H1 (cell line): ENCODE measurements around the gene TEX36. TPM values are rescaled to one million over a fixed set of nuclear protein-coding genes. Genes with fewer than 3 reads are reported as not detected.

Source experiments
- CTCF ChIA-PET: fragments of 300-600 bp; sonication (Branson Sonifier 250); formaldehyde crosslinking; loops from one replicate; lab custom pipeline; 2021; ENCODE audit not compliant: partially characterized antibody; lab: Charles Lee
- POLR2A ChIA-PET: fragments of 300-600 bp; sonication (Branson Sonifier 250); formaldehyde crosslinking; loops from one replicate; lab custom pipeline; 2021; ENCODE audit warnings: inconsistent platforms; ENCODE audit not compliant: partially characterized antibody; lab: Charles Lee
- DNase-seq, 2 experiments: peaks; one replicate each; pipeline versions ENCODE4 v3.0.0 to v3.0.0-alpha.2; 2010 to 2022; ENCODE audit warnings: low spot score in 2 of 2, low read depth in 1 of 2, mixed read lengths in 1 of 2
- FAIRE-seq: peaks from 2 replicates; lab custom pipeline; 2011; peaks lifted over from hg19 to GRCh38; lab: Jason Lieb, UNC
- H2AFZ ChIP-seq: 2 replicates; pipeline ENCODE4 v1.8.1; 2012; ENCODE audit warnings: low read length, inconsistent platforms
- H2AK5ac ChIP-seq: 2 replicates; pipeline ENCODE4 v1.6.1; 2013; ENCODE audit warnings: low read depth, low read length
- H2BK120ac ChIP-seq: replicated peaks from 2 replicates; pipeline ENCODE3; 2013; ENCODE audit warnings: low read depth, low read length, inconsistent platforms
- H2BK12ac ChIP-seq: 2 replicates; pipeline ENCODE4 v1.6.1; 2013; ENCODE audit warnings: low read depth, low read length
- H2BK15ac ChIP-seq: 2 replicates; pipeline ENCODE4 v1.6.1; 2013; ENCODE audit warnings: low read length
- H2BK20ac ChIP-seq: 2 replicates; pipeline ENCODE4 v1.6.1; 2013; ENCODE audit warnings: low read length
- H2BK5ac ChIP-seq: 2 replicates; pipeline ENCODE4 v1.6.1; 2013; ENCODE audit warnings: low read depth, low read length
- H3K14ac ChIP-seq: 2 replicates; pipeline ENCODE4 v1.6.1; 2013; ENCODE audit warnings: inconsistent platforms; ENCODE audit not compliant: insufficient read length
- H3K18ac ChIP-seq: 2 replicates; pipeline ENCODE4 v1.6.1; 2013; ENCODE audit warnings: low read length; ENCODE audit errors: extremely low read depth
- H3K23ac ChIP-seq: 2 replicates; pipeline ENCODE4 v1.6.1; 2013; ENCODE audit warnings: inconsistent platforms; ENCODE audit not compliant: insufficient read length
- H3K23me2 ChIP-seq: 2 replicates; pipeline ENCODE4 v1.6.1; 2013; ENCODE audit warnings: low read depth, low read length
- H3K27ac ChIP-seq: 2 replicates; pipeline ENCODE4 v1.6.1; 2011; ENCODE audit warnings: low read depth, low read length, inconsistent platforms
- H3K27me3 ChIP-seq, 4 experiments: replicated peaks in 1 of 4; 1 replicate in 1 of 4; 2 replicates in 3 of 4; pipeline versions ENCODE4 v1.6.1 to v1.8.1; 2011 to 2013; ENCODE audit warnings: low read length in 3 of 4, mild to moderate bottlenecking in 3 of 4, inconsistent platforms in 2 of 4, mixed read lengths in 2 of 4, moderate library complexity in 1 of 4; ENCODE audit not compliant: control insufficient read depth in 3 of 4, insufficient read depth in 3 of 4; ENCODE audit errors: extremely low read depth in 1 of 4
- H3K36me3 ChIP-seq, 4 experiments: 2 replicates each; pipeline versions ENCODE4 v1.6.1 to v1.8.1; 2011 to 2013; ENCODE audit warnings: mild to moderate bottlenecking in 4 of 4, low read length in 3 of 4, moderate library complexity in 2 of 4, control low read depth in 1 of 4, inconsistent platforms in 1 of 4; ENCODE audit not compliant: insufficient read depth in 4 of 4, control insufficient read depth in 2 of 4
- H3K4ac ChIP-seq: replicated peaks from 2 replicates; pipeline ENCODE3; 2013; ENCODE audit warnings: low read length, low read depth, mixed read lengths, inconsistent platforms; ENCODE audit not compliant: insufficient read length
- H3K4me1 ChIP-seq, 4 experiments: replicated peaks in 1 of 4; 1 replicate in 1 of 4; 2 replicates in 3 of 4; pipeline versions ENCODE4 v1.6.1 to v1.8.1; 2011 to 2013; ENCODE audit warnings: low read length in 3 of 4, inconsistent platforms in 2 of 4, mixed read lengths in 1 of 4; ENCODE audit not compliant: insufficient read depth in 4 of 4, control insufficient read depth in 3 of 4
- H3K4me2 ChIP-seq, 2 experiments: 2 replicates each; pipeline versions ENCODE4 v1.6.1 to v1.8.1; 2011 to 2013; ENCODE audit warnings: low read depth in 2 of 2, low read length in 2 of 2, control low read depth in 1 of 2, inconsistent platforms in 1 of 2, mild to moderate bottlenecking in 1 of 2; ENCODE audit not compliant: insufficient read depth in 1 of 2
- H3K4me3 ChIP-seq, 4 experiments: fragments of 200-600, 300-600 bp in 1 of 4; sonication (generic), shearing (Covaris generic), sonication (Bioruptor Twin) in 1 of 4; 2 replicates each; pipeline versions ENCODE4 v1.5.1 to v1.8.1; 2011 to 2016; ENCODE audit warnings: low read length in 4 of 4, low read depth in 3 of 4, control low read depth in 2 of 4, inconsistent platforms in 2 of 4, mild to moderate bottlenecking in 2 of 4, mixed read lengths in 1 of 4, moderate library complexity in 1 of 4; ENCODE audit not compliant: insufficient read depth in 2 of 4; ENCODE audit errors: extremely low read depth in 1 of 4
- H3K56ac ChIP-seq: replicated peaks from 2 replicates; pipeline ENCODE3; 2013; ENCODE audit warnings: low read depth, mild to moderate bottlenecking, mixed read lengths, low read length, inconsistent platforms; ENCODE audit not compliant: insufficient read length
- H3K79me1 ChIP-seq: 2 replicates; pipeline ENCODE4 v1.6.1; 2013; ENCODE audit warnings: low read depth, low read length, control low read depth
- H3K79me2 ChIP-seq, 2 experiments: 2 replicates each; pipeline versions ENCODE4 v1.6.1 to v1.8.1; 2012 to 2013; ENCODE audit warnings: low read length in 2 of 2, mild to moderate bottlenecking in 2 of 2, inconsistent platforms in 1 of 2; ENCODE audit not compliant: insufficient read depth in 2 of 2, control insufficient read depth in 1 of 2
- H3K9ac ChIP-seq, 4 experiments: replicated peaks in 1 of 4; 1 replicate in 1 of 4; 2 replicates in 3 of 4; pipeline versions ENCODE4 v1.6.1 to v1.8.1; 2011 to 2013; ENCODE audit warnings: low read depth in 3 of 4, low read length in 3 of 4, control low read depth in 2 of 4, mild to moderate bottlenecking in 2 of 4, moderate library complexity in 2 of 4, inconsistent platforms in 1 of 4; ENCODE audit errors: extremely low read depth in 1 of 4
- H3K9me3 ChIP-seq, 2 experiments: 2 replicates each; pipeline versions ENCODE4 v1.6.1 to v1.8.1; 2012 to 2013; ENCODE audit warnings: mild to moderate bottlenecking in 2 of 2, moderate library complexity in 2 of 2, control low read depth in 1 of 2, inconsistent platforms in 1 of 2, low read depth in 1 of 2, low read length in 1 of 2, mixed read lengths in 1 of 2; ENCODE audit not compliant: insufficient read depth in 2 of 2
- H4K20me1 ChIP-seq, 2 experiments: replicated peaks in 1 of 2; 2 replicates each; pipeline versions ENCODE3 to v1.8.1; 2011 to 2013; ENCODE audit warnings: inconsistent platforms in 2 of 2, low read length in 2 of 2, mild to moderate bottlenecking in 1 of 2; ENCODE audit not compliant: insufficient read depth in 2 of 2, control insufficient read depth in 1 of 2
- H4K5ac ChIP-seq: 2 replicates; pipeline ENCODE4 v1.6.1; 2013; ENCODE audit warnings: low read length, low read depth, mixed read lengths, inconsistent platforms; ENCODE audit not compliant: insufficient read length
- H4K8ac ChIP-seq: 2 replicates; pipeline ENCODE4 v1.8.0; 2013; ENCODE audit warnings: mild to moderate bottlenecking, moderate library complexity, low read length, inconsistent platforms; ENCODE audit not compliant: insufficient read depth; ENCODE audit errors: extremely low read depth
- H4K91ac ChIP-seq: replicated peaks from 2 replicates; pipeline ENCODE3; 2013; ENCODE audit warnings: low read length, mixed read lengths, inconsistent platforms; ENCODE audit not compliant: insufficient read length
- BRCA1 ChIP-seq: IDR thresholded peaks from 2 replicates; pipeline ENCODE4 v1.6.1; 2012; ENCODE audit warnings: low read depth, low read length, improper control_type of control experiment
- CREB1 ChIP-seq: IDR thresholded peaks from 2 replicates; pipeline ENCODE4 v1.6.1; 2012; ENCODE audit warnings: inconsistent platforms
- CTBP2 ChIP-seq: IDR thresholded peaks from 2 replicates; pipeline ENCODE4 v1.7.0; 2011; ENCODE audit warnings: borderline replicate concordance, mild to moderate bottlenecking, moderate library complexity, mixed read lengths, low read length; ENCODE audit not compliant: insufficient read depth, insufficient read length
- GTF2F1 ChIP-seq: IDR thresholded peaks from 2 replicates; pipeline ENCODE4 v1.6.1; 2012; ENCODE audit warnings: low read depth, low read length, improper control_type of control experiment, borderline replicate concordance
- HDAC6 ChIP-seq: IDR thresholded peaks from one replicate; pipeline ENCODE4 v1.7.1; 2012; ENCODE audit warnings: low read depth, mild to moderate bottlenecking, inconsistent platforms, low read length, moderate library complexity
- JUN ChIP-seq: IDR thresholded peaks from 2 replicates; pipeline ENCODE4 v1.6.1; 2011; ENCODE audit warnings: low read depth, mild to moderate bottlenecking, improper control_type of control experiment, low read length
- KDM4A ChIP-seq: IDR thresholded peaks from one replicate; pipeline ENCODE4 v1.7.1; 2012; ENCODE audit warnings: low read depth, mild to moderate bottlenecking, moderate library complexity, low read length, inconsistent platforms; ENCODE audit not compliant: severe bottlenecking
- MAX ChIP-seq: IDR thresholded peaks from 2 replicates; pipeline ENCODE4 v1.6.1; 2012; ENCODE audit warnings: inconsistent platforms
- POLR2AphosphoS5 ChIP-seq: IDR thresholded peaks from 2 replicates; pipeline ENCODE4 v1.6.1; 2011; ENCODE audit warnings: low read depth, low read length
- RAD21 ChIP-seq, 2 experiments: IDR thresholded peaks in 1 of 2; conservative IDR thresholded peaks in 1 of 2; 2 replicates each; pipeline ENCODE4 v1.6.1; 2011; ENCODE audit warnings: low read depth in 2 of 2, low read length in 2 of 2, improper control_type of control experiment in 1 of 2, inconsistent platforms in 1 of 2, mild to moderate bottlenecking in 1 of 2, moderate library complexity in 1 of 2
- RBBP5 ChIP-seq: IDR thresholded peaks from 2 replicates; pipeline ENCODE4 v1.7.1; 2012; ENCODE audit warnings: low read depth, mild to moderate bottlenecking, inconsistent platforms, low read length, moderate library complexity, borderline replicate concordance
- RXRA ChIP-seq: IDR thresholded peaks from 2 replicates; pipeline ENCODE4 v1.6.1; 2011; ENCODE audit warnings: low read depth, mild to moderate bottlenecking, low read length, moderate library complexity; ENCODE audit not compliant: insufficient read depth
- SIN3A ChIP-seq, 2 experiments: IDR thresholded peaks in 1 of 2; conservative IDR thresholded peaks in 1 of 2; 2 replicates each; pipeline ENCODE4 v1.6.1; 2011 to 2012; ENCODE audit warnings: low read length in 2 of 2, improper control_type of control experiment in 1 of 2, low read depth in 1 of 2, mild to moderate bottlenecking in 1 of 2
- WGBS, 2 experiments: shearing (Covaris generic) in 1 of 2; methylation state at CpG; one replicate each; pipeline versions ENCODE4 v1.1.6 to v1.1.7; 2013 to 2015; ENCODE audit warnings: low lambda C conversion rate in 2 of 2, mixed read lengths in 2 of 2, inconsistent platforms in 1 of 2, low coverage in 1 of 2, missing lambda C conversion rate in 1 of 2; ENCODE audit not compliant: insufficient replicate concordance in 2 of 2, insufficient coverage in 1 of 2, insufficient read length in 1 of 2; ENCODE audit errors: extremely low coverage in 1 of 2, missing lambda C conversion rate in 1 of 2; 5-methylcytosine and 5-hydroxymethylcytosine counted together
- polyA plus RNA-seq, 7 experiments: library from polyadenylated mRNA; depleted of rRNA in 3 of 7; stranded (reverse) in 5 of 7; unstranded in 2 of 7; fragments of >200 nt in 5 of 7; fragments of 200-250 nt in 2 of 7; gene quantifications; 1 replicate in 5 of 7; 2 replicates in 1 of 7; 4 replicates in 1 of 7; pipeline versions ENCODE4 v1.2.1 to v1.2.3, GENCODE V29; 2011 to 2013; ENCODE audit warnings: missing spikeins in 2 of 7, mixed read lengths in 2 of 7
- total RNA-seq: library from RNA; stranded (reverse); fragmentation: NEBNext Ultra II Directional; extraction: Animal tissue kit (Norgen Biotek cat#: 25700); gene quantifications from 2 replicates; pipeline ENCODE4 v1.2.1, GENCODE V29; 2021

TEX36 gene
- total and polyA plus RNA-seq, 2 of the 8 experiments (the other 6 are each of a cell fraction or from before 2014, with no cell fraction given): not detected

GRCh38 chr10:125639846-125640245 is 43.1 kb downstream of the TEX36 start:
- WGBS, 2 experiments: 78% methylated on average over 7 of the region's 7 CpGs; no CpG with 5 or more reads in 1 of the 2 experiments
- Histone ChIP-seq H4K5ac (no peak overlapping the region), H3K27me3 (no peaks in the 10 kb centered on the region), H2BK15ac (no peak overlapping the region), H3K4me1 (peaks cover 2 to 3% (median 3%) of the 10 kb centered on the region in 4 experiments; a peak in 3 of 7 replicates), H3K4me2 (no peak overlapping the region), H2BK20ac (no peak overlapping the region), H3K9ac (no peak overlapping the region), H2BK12ac (no peak overlapping the region), H2AK5ac (no peak overlapping the region), H3K79me1 (no peaks in the 10 kb centered on the region), H3K23ac (no peak overlapping the region), H3K79me2 (no peaks in the 10 kb centered on the region), H3K23me2 (no peaks in the 10 kb centered on the region), H2AFZ (no peak overlapping the region), H3K9me3 (no peaks in the 10 kb centered on the region), H4K91ac (no peak overlapping the region), H2BK120ac (no peak overlapping the region), H3K56ac (no peak overlapping the region), H3K4me3 (no peak overlapping the region), H3K4ac (no peak overlapping the region), H4K8ac (no peak overlapping the region), H3K14ac (no peak overlapping the region), H3K36me3 (no peaks in the 10 kb centered on the region), H3K18ac (no peak overlapping the region), H2BK5ac (no peak overlapping the region), H4K20me1 (no peaks in the 10 kb centered on the region), H3K27ac (no peak overlapping the region)
- TF ChIP-seq RBBP5 (no peak), GTF2F1 (no peak), HDAC6 (no peak), MAX (no peak), BRCA1 (no peak), RAD21 (IDR thresholded peaks at IDR 0.05 in 1 of 2, conservative IDR thresholded peaks at IDR 0.05 in 1 of 2; ENCODE audit: low read depth in 2 of 2, low read length in 2 of 2) (no peak), CREB1 (no peak), SIN3A (conservative IDR thresholded peaks at IDR 0.05 in 1 of 2, IDR thresholded peaks at IDR 0.05 in 1 of 2; ENCODE audit: low read depth in 1 of 2, low read length in 2 of 2) (no peak), CTBP2 (no peak), KDM4A (no peak), JUN (no peak), RXRA (no peak), POLR2AphosphoS5 (no peak)
- DNase-seq (no peak), FAIRE-seq (no peak)
- ChIA-PET POLR2A (no interaction called here), CTCF (interaction anchor here (1.4 kb wide), 1 partner anchor 18 kb away, joined by 3 read pairs; no protein-coding TSS in a partner anchor)
